ENCODE measurements around the gene KLF1.
"Not testable (repeated sequence)": the region's sequence is repeated elsewhere in the genome, so short reads cannot be mapped to it uniquely, and the experiment has no call there.

Gene KLF1

GRCh38 chr19:12867120-12868099 lies 19.6 kb downstream of the KLF1 start:
- DNase-seq (ENCODE audit: low read depth in 2 of 2): peak in 1 of 2 donors; percentile 60

GRCh38 chr19:12866416-12867119 lies 20.4 kb downstream of the KLF1 start:
- no peak for DNase-seq (ENCODE audit: low read depth in 2 of 2)

GRCh38 chr19:12865746-12866415 lies 21.1 kb downstream of the KLF1 start:
- DNase-seq (ENCODE audit: low read depth in 2 of 2): no peak

GRCh38 chr19:12864721-12865715 lies 22.0 kb downstream of the KLF1 start:
- DNase-seq (ENCODE audit: low read depth in 2 of 2): no peak

GRCh38 chr19:12864143-12864542 lies 22.9 kb downstream of the KLF1 start:
- DNase-seq (ENCODE audit: low read depth in 2 of 2): no peak

- DNase-seq (ENCODE audit: low read depth in 2 of 2): no peak
Observed at GRCh38 chr19:12859546-12859945, 27.5 kb downstream of the KLF1 start.

- DNase-seq (ENCODE audit: low read depth in 2 of 2): no peak
Observed at GRCh38 chr19:12858041-12858928, 28.7 kb downstream of the KLF1 start.

GRCh38 chr19:12856653-12857052 lies 30.3 kb downstream of the KLF1 start:
- no peak for DNase-seq (ENCODE audit: low read depth in 2 of 2)

- DNase-seq (ENCODE audit: low read depth in 2 of 2): peak; percentile 80 to 81
Observed at GRCh38 chr19:12847159-12848139, 39.6 kb downstream of the KLF1 start.

- not testable (repeated sequence) for DNase-seq (ENCODE audit: low read depth in 2 of 2)
Observed at GRCh38 chr19:12846613-12847012, 40.4 kb downstream of the KLF1 start.

GRCh38 chr19:12843999-12844732 lies 42.8 kb downstream of the KLF1 start:
- DNase-seq (ENCODE audit: low read depth in 2 of 2): no peak

- DNase-seq (ENCODE audit: low read depth in 2 of 2): no peak
Observed at GRCh38 chr19:12843328-12843727, 43.7 kb downstream of the KLF1 start.

- no peak for DNase-seq (ENCODE audit: low read depth in 2 of 2)
Observed at GRCh38 chr19:12842511-12842910, 44.5 kb downstream of the KLF1 start.

- no peak for DNase-seq (ENCODE audit: low read depth in 2 of 2)
Observed at GRCh38 chr19:12841094-12841493, 45.9 kb downstream of the KLF1 start.

- peak in 1 of 2 donors; percentile 49 for DNase-seq (ENCODE audit: low read depth in 2 of 2)
Observed at GRCh38 chr19:12840091-12841079, 46.6 kb downstream of the KLF1 start.

- no peak for DNase-seq (ENCODE audit: low read depth in 2 of 2)
Observed at GRCh38 chr19:12838886-12839756, 47.9 kb downstream of the KLF1 start.
